CD14-positive monocyte (primary cell): Measurements from ENCODE around the gene TRUB2. TPM values are rescaled to one million over a fixed set of nuclear protein-coding genes. Genes with fewer than 3 reads are reported as not detected.

ENCODE experiments used
- DNase-seq, 3 donors: peaks; one replicate each; pipeline ENCODE4 v3.0.0-alpha.2; 2011 to 2022
- H2AFZ ChIP-seq: 2 replicates; pipeline ENCODE4 v1.6.0; 2012; ENCODE audit warnings: mild to moderate bottlenecking, low read depth, low read length, inconsistent platforms; ENCODE audit not compliant: insufficient read depth, poor library complexity, severe bottlenecking
- H3K27ac ChIP-seq, 2 donors: 1 replicate in 1 of 2; 2 replicates in 1 of 2; pipeline ENCODE4 v1.5.1; 2012 to 2013; ENCODE audit warnings: low read length in 2 of 2, control low read depth in 1 of 2, inconsistent platforms in 1 of 2, low read depth in 1 of 2, mild to moderate bottlenecking in 1 of 2
- H3K27me3 ChIP-seq, 2 donors: one replicate each; pipeline versions ENCODE4 v1.6.0 to v1.6.1; 2011 to 2013; ENCODE audit warnings: low read length in 2 of 2; ENCODE audit not compliant: control insufficient read depth in 2 of 2, insufficient read depth in 2 of 2
- H3K36me3 ChIP-seq, 2 donors: replicated peaks in 1 of 2; 1 replicate in 1 of 2; 2 replicates in 1 of 2; pipeline versions ENCODE4 v1.5.1 to v1.6.1; 2012 to 2013; ENCODE audit warnings: low read length in 2 of 2, control low read depth in 1 of 2, inconsistent platforms in 1 of 2, mild to moderate bottlenecking in 1 of 2; ENCODE audit not compliant: insufficient read depth in 2 of 2, control insufficient read depth in 1 of 2
- H3K4me1 ChIP-seq, 2 donors: 1 replicate in 1 of 2; 2 replicates in 1 of 2; pipeline versions ENCODE4 v1.5.1 to v1.6.1; 2012 to 2013; ENCODE audit warnings: low read length in 2 of 2, control low read depth in 1 of 2, inconsistent platforms in 1 of 2, mild to moderate bottlenecking in 1 of 2, moderate library complexity in 1 of 2; ENCODE audit not compliant: insufficient read depth in 2 of 2, control insufficient read depth in 1 of 2
- H3K4me2 ChIP-seq: replicated peaks from 2 replicates; pipeline ENCODE3; 2012; ENCODE audit warnings: low read length, moderate library complexity, mild to moderate bottlenecking; ENCODE audit not compliant: poor library complexity, severe bottlenecking; ENCODE audit errors: extremely low read depth
- H3K4me3 ChIP-seq, 3 experiments: fragments of 200-600 bp in 1 of 3; sonication (generic) in 1 of 3; replicated peaks in 1 of 3; 1 replicate in 2 of 3; 2 replicates in 1 of 3; pipeline ENCODE4 v1.5.1; 2011 to 2013; ENCODE audit warnings: low read length in 3 of 3, mild to moderate bottlenecking in 3 of 3, control low read depth in 2 of 3, low read depth in 2 of 3, inconsistent platforms in 1 of 3, moderate library complexity in 1 of 3
- H3K79me2 ChIP-seq: 2 replicates; pipeline ENCODE4 v1.6.0; 2012; ENCODE audit warnings: mild to moderate bottlenecking, control low read depth, inconsistent platforms, low read length, moderate library complexity; ENCODE audit not compliant: insufficient read depth
- H3K9ac ChIP-seq: 2 replicates; pipeline ENCODE4 v1.6.0; 2017; ENCODE audit warnings: low read length, mild to moderate bottlenecking; ENCODE audit not compliant: insufficient read depth, poor library complexity, severe bottlenecking
- H3K9me3 ChIP-seq, 2 donors: replicated peaks in 1 of 2; 1 replicate in 1 of 2; 2 replicates in 1 of 2; pipeline versions ENCODE4 v1.5.1 to v1.6.1; 2012 to 2013; ENCODE audit warnings: low read length in 2 of 2, control low read depth in 1 of 2; ENCODE audit not compliant: control insufficient read depth in 1 of 2, insufficient read depth in 1 of 2
- H4K20me1 ChIP-seq: 2 replicates; pipeline ENCODE4 v1.6.0; 2012; ENCODE audit warnings: mild to moderate bottlenecking, low read length, control low read depth, moderate library complexity; ENCODE audit not compliant: insufficient read depth
- H3K27ac Mint-ChIP-seq, 7 donors: one replicate each; pipeline ENCODE4 v1.8.0; 2020; ENCODE audit warnings: mild to moderate bottlenecking in 7 of 7, mixed read lengths in 7 of 7, moderate library complexity in 6 of 7, inconsistent platforms in 2 of 7
- H3K27me3 Mint-ChIP-seq, 3 donors: one replicate each; pipeline ENCODE4 v1.8.0; 2021 to 2022; ENCODE audit warnings: low read depth in 3 of 3, mild to moderate bottlenecking in 3 of 3, mixed read lengths in 3 of 3, moderate library complexity in 3 of 3, inconsistent platforms in 1 of 3
- H3K36me3 Mint-ChIP-seq, 2 donors: one replicate each; pipeline ENCODE4 v1.8.0; 2020; ENCODE audit warnings: mixed read lengths in 2 of 2, inconsistent platforms in 1 of 2, mild to moderate bottlenecking in 1 of 2
- H3K4me1 Mint-ChIP-seq: one replicate; pipeline ENCODE4 v1.8.0; 2020; ENCODE audit warnings: mild to moderate bottlenecking, mixed read lengths
- H3K4me3 Mint-ChIP-seq, 2 donors: one replicate each; pipeline ENCODE4 v1.8.0; 2020; ENCODE audit warnings: mild to moderate bottlenecking in 2 of 2, mixed read lengths in 2 of 2, moderate library complexity in 1 of 2
- H3K9me3 Mint-ChIP-seq, 7 donors: one replicate each; pipeline ENCODE4 v1.8.0; 2020 to 2022; ENCODE audit warnings: mixed read lengths in 7 of 7, mild to moderate bottlenecking in 6 of 7, moderate library complexity in 6 of 7, inconsistent platforms in 2 of 7
- WGBS: methylation state at CpG from one replicate; pipeline ENCODE4 v1.1.5; 2013; ENCODE audit warnings: missing lambda C conversion rate; ENCODE audit not compliant: insufficient coverage; 5-methylcytosine and 5-hydroxymethylcytosine counted together
- intact Hi-C, 2 donors: fragments of 100-400 bp; cut with micrococcal nuclease; formaldehyde crosslinking; loops; one replicate each; pipeline versions ENCODE4 v1.15.0 to v1.15.1; 2023
- polyA plus RNA-seq, 3 donors: library from polyadenylated mRNA; depleted of rRNA in 1 of 3; unstranded in 2 of 3; stranded (reverse) in 1 of 3; fragments of 300-500 nt in 2 of 3; fragments of >200 nt in 1 of 3; fragmentation: Illumina TruSeq in 2 of 3; gene quantifications; 1 replicate in 2 of 3; 2 replicates in 1 of 3; pipeline ENCODE4 v1.2.3, GENCODE V29; 2012 to 2021
- TF ChIP-seq, protein P1 (sequence below): fragments of 200-600 bp; IDR thresholded peaks from one replicate; pipeline ENCODE4 v1.8.0; 2022; ENCODE audit warnings: antibody characterized with exemption, mild to moderate bottlenecking

The TRUB2 gene
- polyA plus RNA-seq, 3 donors: 5.9 to 17.0 (median 13.5) TPM

DNA sequence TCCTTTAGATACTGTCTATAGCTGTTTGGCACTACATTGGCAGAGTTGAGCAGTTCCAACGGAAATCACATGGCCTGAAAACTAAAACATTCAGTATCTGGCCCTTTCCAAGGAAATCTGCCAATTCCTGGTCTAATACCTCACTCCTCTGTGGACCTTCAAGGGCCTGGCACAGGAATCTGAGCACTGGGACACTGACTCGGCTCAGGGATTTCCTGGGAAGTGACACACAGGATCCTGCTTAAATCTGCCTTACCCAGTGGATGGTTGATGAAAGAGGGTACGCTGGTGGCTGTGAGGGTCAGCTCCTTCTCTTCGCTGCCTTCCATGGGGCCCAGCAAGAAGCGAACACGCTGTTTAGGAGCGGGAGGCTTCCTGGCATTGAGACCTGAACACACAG lies 904 bp downstream of the TRUB2 start:
- Histone ChIP-seq H3K9ac (no peak overlapping the region), H3K36me3 (peaks cover 21 to 27% of the 10 kb centered on the region in 2 donors), H3K27ac (no peak overlapping the region), H3K4me2 (peak overlapping the region; percentile 98), H2AFZ (peak overlapping the region; percentile 98), H3K9me3 (no peaks in the 10 kb centered on the region), H3K4me1 (peaks cover 20 to 23% of the 10 kb centered on the region in 2 donors), H3K4me3 (peak overlapping the region in 1 of 3 experiments; percentile 96), H4K20me1 (no peaks in the 10 kb centered on the region), H3K79me2 (peaks cover 30% of the 10 kb centered on the region), H3K27me3 (no peaks in the 10 kb centered on the region)
- Mint-ChIP-seq H3K4me1 (peaks cover 14% of the 10 kb centered on the region), H3K27me3 (peaks cover 0 to 3% (median 0%) of the 10 kb centered on the region in 3 donors), H3K9me3 (no peaks in the 10 kb centered on the region), H3K27ac (no peak overlapping the region), H3K4me3 (no peak overlapping the region), H3K36me3 (peaks cover 24 to 25% of the 10 kb centered on the region in 2 donors)
- 100% methylated on average over 1 of the region's 7 CpGs for WGBS
- TF ChIP-seq, protein P1, sequence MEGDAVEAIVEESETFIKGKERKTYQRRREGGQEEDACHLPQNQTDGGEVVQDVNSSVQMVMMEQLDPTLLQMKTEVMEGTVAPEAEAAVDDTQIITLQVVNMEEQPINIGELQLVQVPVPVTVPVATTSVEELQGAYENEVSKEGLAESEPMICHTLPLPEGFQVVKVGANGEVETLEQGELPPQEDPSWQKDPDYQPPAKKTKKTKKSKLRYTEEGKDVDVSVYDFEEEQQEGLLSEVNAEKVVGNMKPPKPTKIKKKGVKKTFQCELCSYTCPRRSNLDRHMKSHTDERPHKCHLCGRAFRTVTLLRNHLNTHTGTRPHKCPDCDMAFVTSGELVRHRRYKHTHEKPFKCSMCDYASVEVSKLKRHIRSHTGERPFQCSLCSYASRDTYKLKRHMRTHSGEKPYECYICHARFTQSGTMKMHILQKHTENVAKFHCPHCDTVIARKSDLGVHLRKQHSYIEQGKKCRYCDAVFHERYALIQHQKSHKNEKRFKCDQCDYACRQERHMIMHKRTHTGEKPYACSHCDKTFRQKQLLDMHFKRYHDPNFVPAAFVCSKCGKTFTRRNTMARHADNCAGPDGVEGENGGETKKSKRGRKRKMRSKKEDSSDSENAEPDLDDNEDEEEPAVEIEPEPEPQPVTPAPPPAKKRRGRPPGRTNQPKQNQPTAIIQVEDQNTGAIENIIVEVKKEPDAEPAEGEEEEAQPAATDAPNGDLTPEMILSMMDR: no peak
- intact Hi-C loops: loop anchor here (5.0 to 10.0 kb wide), 3 partner anchors 44 to 136 kb away; partner anchors contain the start of genes GOLGA2 (in 2 of the 2), SWI5 (in 2 of the 2), ODF2 (in 1 of the 2) and URM1 (in 1 of the 2)
- DNase-seq: no peak

- Mint-ChIP-seq H3K27ac (peak overlapping the region in 3 of 7 donors; percentile 6 to 53 (median 46)), H3K9me3 (no peaks in the 10 kb centered on the region), H3K27me3 (peaks cover 0 to 2% (median 0%) of the 10 kb centered on the region in 3 donors), H3K36me3 (peaks cover 23 to 36% of the 10 kb centered on the region in 2 donors), H3K4me1 (peaks cover 4% of the 10 kb centered on the region), H3K4me3 (no peak overlapping the region)
- Histone ChIP-seq H3K4me3 (no peak overlapping the region), H2AFZ (no peak overlapping the region), H3K4me1 (peaks cover 9 to 10% of the 10 kb centered on the region in 2 donors), H3K36me3 (peaks cover 34 to 38% of the 10 kb centered on the region in 2 donors), H3K4me2 (no peak overlapping the region), H3K27ac (no peak overlapping the region), H3K9me3 (no peaks in the 10 kb centered on the region), H4K20me1 (no peaks in the 10 kb centered on the region), H3K79me2 (peaks cover 13% of the 10 kb centered on the region), H3K9ac (no peak overlapping the region), H3K27me3 (no peaks in the 10 kb centered on the region)
- TF ChIP-seq, protein P1: no peak
- WGBS: 86% methylated on average over 1 of the region's 2 CpGs
- DNase-seq: no peak
- intact Hi-C loops: no loop called here
These were observed 4.6 kb downstream of the TRUB2 start for GRCh38 chr9:128317629-128318028.
